ENCODE data around the gene UMAD1.
"Not testable (repeated sequence)": the region's sequence is repeated elsewhere in the genome, so short reads cannot be mapped to it uniquely, and the experiment has no call there.

Gene UMAD1

DNA sequence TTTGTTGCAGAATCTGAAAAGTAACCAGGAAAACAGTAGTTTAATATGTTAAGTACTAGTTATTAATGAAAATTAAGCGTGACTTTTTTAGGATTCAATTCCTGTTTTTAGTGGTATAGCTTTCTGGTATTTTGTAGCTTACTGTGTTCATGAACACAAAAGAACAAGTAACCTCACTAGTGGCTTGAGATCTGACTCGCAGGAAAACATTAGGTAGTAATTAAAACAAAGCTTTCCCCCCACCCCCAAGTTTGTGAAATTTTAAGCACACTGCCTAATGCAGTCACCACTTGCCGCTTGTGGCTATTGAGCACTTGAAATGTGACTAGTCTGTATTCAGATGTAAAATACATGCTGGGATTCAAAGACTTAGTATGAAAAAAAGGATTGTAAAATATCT is 180.4 kb downstream of the UMAD1 start:
- intact Hi-C loops (cut with micrococcal nuclease) = no loop called here
- H3K27ac Mint-ChIP-seq = no peak overlapping the region
- peaks cover 7% of the 10 kb centered on the region for H3K4me1 Mint-ChIP-seq (ENCODE audit: low read depth)
- no peak overlapping the region for H3K4me3 Mint-ChIP-seq
- H3K36me3 Mint-ChIP-seq (ENCODE audit: low read depth) = peaks cover 12% of the 10 kb centered on the region
- no peaks in the 10 kb centered on the region for H3K9me3 Mint-ChIP-seq
- no peaks in the 10 kb centered on the region for H3K27me3 Mint-ChIP-seq

DNA sequence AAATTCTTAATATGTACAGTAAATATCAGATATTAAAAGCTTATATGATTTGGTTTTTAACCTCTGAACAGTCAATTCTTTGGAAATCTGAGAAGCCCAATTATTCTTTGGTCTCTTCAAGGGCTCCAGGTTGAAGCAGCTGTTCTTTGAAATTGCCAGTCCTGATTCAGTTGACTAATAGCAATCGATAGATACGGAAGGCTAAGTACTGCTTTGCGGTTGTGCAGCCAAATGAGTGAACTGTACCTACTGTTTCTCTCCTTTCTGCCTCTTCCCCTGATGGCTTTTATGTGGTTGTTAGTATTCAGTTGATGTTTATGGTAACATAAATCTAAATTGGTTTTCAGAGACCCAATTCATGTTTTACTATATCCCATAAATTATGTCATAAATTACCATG is 181.0 kb downstream of the UMAD1 start:
- no peak overlapping the region for H3K4me3 Mint-ChIP-seq
- intact Hi-C loops (cut with micrococcal nuclease) = no loop called here
- peaks cover under 1% of the 10 kb centered on the region for H3K4me1 Mint-ChIP-seq (ENCODE audit: low read depth)
- H3K27me3 Mint-ChIP-seq = no peaks in the 10 kb centered on the region
- peaks cover 12% of the 10 kb centered on the region for H3K36me3 Mint-ChIP-seq (ENCODE audit: low read depth)
- H3K27ac Mint-ChIP-seq = no peak overlapping the region
- no peaks in the 10 kb centered on the region for H3K9me3 Mint-ChIP-seq

DNA sequence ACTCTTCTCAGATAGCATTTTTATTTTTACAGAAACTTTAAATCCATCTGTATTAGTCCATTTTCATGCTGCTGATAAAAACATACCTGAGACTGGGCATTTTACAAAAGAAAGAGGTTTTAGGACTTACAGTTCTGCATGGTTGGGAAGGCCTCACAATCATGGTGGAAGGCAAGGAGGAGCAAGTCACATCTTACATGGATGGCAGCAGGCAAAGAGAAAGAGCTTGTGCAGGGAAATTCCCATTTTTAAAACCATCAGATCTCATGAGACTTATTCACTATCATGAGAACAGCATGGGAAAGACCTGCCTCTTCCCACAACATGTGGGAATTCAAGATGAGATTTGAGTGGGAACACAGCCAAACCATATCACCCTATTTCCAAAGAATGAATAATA is 184.7 kb downstream of the UMAD1 start:
- H3K27me3 Mint-ChIP-seq; H3K36me3 Mint-ChIP-seq (ENCODE audit: low read depth); H3K27ac Mint-ChIP-seq; H3K4me3 Mint-ChIP-seq; H3K4me1 Mint-ChIP-seq (ENCODE audit: low read depth); H3K9me3 Mint-ChIP-seq; intact Hi-C loops (cut with micrococcal nuclease): not testable (repeated sequence)

DNA sequence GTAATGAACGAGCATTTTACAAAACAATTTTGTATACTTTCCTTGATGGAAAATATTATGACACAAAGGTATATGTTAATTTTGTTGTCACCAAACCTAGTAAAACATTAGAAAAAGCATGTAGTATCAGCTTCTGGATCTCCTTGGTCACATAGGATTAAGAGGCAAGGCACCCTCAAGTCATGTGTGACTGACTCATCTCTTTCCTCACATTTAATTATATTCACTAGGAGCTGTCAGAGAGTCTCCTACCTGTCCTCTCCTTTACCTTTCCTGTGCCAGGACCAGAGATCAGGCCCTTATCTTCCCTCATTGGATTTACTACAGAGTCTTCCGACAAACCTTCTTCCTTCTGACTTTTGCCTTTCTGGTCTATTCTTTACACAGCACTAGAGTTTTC is 189.1 kb downstream of the UMAD1 start:
- H3K36me3 Mint-ChIP-seq (ENCODE audit: low read depth) = no peaks in the 10 kb centered on the region
- no peaks in the 10 kb centered on the region for H3K27me3 Mint-ChIP-seq
- peaks cover 4% of the 10 kb centered on the region for H3K4me1 Mint-ChIP-seq (ENCODE audit: low read depth)
- H3K9me3 Mint-ChIP-seq = no peaks in the 10 kb centered on the region
- H3K27ac Mint-ChIP-seq = no peak overlapping the region
- intact Hi-C loops (cut with micrococcal nuclease) = no loop called here
- no peak overlapping the region for H3K4me3 Mint-ChIP-seq

DNA sequence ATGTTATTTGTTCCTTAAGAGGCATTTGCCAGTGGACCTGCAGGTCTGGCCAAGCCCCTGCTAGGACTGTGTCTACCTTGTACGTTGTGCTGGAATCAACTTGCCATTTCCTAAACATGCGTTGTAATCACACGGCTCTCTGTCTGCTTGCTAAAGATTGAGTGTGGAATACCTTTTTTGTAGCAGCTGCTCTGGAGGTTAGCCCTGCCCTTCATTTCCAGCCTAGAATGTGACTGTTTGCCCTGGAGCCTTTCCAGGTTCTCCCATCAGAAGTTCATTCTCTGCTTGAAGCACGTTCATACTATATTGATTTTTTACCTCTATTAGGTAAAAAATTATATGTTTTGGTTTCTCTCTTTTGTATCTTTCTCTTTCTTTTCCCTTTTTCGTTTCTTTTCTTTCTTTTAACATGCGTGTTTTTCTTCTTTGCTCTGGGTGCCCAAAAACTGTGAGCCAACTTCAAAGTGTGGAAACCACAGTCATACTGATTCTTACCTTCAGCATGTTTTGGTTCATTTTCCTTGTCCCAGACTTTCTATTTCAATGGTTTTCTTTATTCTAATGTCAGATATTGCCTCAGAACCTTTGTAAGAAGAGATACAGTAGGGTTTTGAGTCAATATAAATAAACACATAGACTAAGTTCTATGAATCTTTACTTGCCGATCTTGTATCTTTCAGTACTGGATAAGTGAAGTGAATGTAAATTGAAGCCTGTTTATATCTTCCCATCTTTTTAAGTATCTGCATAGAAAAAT is 189.7 kb downstream of the UMAD1 start:
- H3K4me1 Mint-ChIP-seq (ENCODE audit: low read depth) = peaks cover 11% of the 10 kb centered on the region
- no peak overlapping the region for H3K27ac Mint-ChIP-seq
- H3K4me3 Mint-ChIP-seq = no peak overlapping the region
- no peaks in the 10 kb centered on the region for H3K36me3 Mint-ChIP-seq (ENCODE audit: low read depth)
- intact Hi-C loops (cut with micrococcal nuclease) = no loop called here
- no peaks in the 10 kb centered on the region for H3K27me3 Mint-ChIP-seq
- H3K9me3 Mint-ChIP-seq = no peaks in the 10 kb centered on the region

DNA sequence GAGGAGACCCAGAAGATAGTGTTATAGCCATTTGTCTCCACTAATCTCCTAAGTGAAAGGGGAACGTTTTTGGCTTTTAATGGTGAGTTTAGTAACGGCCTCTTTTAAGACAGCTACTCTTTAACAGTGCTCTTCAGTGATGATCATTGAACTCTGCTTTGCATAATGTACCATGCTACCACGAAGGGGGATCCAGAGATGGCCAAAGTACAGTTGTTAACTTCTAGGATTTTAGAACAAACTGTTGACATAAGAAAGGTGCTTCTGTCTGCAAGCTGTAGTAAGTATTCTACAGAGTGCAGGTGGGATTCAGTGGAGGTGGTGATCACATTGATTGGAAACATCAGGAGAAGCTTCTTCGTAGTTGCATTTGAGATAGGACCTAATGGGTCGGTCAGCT is 192.0 kb downstream of the UMAD1 start:
- H3K4me1 Mint-ChIP-seq (ENCODE audit: low read depth) = peaks cover 11% of the 10 kb centered on the region
- no peaks in the 10 kb centered on the region for H3K36me3 Mint-ChIP-seq (ENCODE audit: low read depth)
- intact Hi-C loops (cut with micrococcal nuclease) = no loop called here
- no peaks in the 10 kb centered on the region for H3K9me3 Mint-ChIP-seq
- H3K27ac Mint-ChIP-seq = no peak overlapping the region
- no peak overlapping the region for H3K4me3 Mint-ChIP-seq
- H3K27me3 Mint-ChIP-seq = no peaks in the 10 kb centered on the region

DNA sequence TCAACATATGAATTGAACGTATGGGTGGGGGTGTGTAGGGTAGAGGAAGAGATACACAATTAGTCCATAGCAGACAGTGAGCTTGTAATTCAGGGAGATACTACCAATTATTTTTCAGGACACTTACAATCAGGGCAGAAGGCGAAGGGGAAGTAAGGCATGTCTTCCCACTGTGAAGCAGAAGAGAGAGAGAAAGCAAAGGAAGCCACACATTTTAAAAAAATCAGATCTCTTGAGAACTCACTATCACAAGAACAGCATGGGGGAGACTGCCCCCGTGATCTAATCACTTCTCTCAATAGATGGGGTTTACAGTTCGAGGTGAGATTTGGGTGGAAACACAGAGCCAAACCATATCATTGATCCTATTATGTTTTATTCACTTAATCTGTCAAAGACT is 194.2 kb downstream of the UMAD1 start:
- Mint-ChIP-seq H3K4me3 (no peak overlapping the region), H3K27me3 (no peaks in the 10 kb centered on the region), H3K4me1 (ENCODE audit: low read depth) (peaks cover 11% of the 10 kb centered on the region), H3K36me3 (ENCODE audit: low read depth) (no peaks in the 10 kb centered on the region), H3K27ac (no peak overlapping the region), H3K9me3 (no peaks in the 10 kb centered on the region)
- intact Hi-C loops (cut with micrococcal nuclease) = no loop called here

DNA sequence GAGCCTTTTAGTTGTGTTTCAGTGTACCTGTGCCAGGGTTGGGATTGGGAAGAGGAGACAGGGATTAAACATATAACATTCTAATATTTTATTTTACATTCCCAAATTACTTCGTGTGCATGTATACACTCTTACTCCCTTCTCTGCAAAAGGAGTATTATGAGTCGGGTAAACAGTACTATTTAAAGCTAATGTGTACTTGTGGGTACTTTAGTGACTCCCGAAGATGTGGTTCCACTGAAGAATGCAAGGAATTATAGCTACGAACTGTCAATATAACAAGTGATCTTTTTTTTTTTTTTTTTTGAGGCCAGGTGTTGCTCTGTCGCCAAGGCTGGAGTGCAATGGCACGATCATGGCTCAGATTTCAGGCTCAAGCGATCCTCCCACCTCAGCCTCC is 200.5 kb downstream of the UMAD1 start:
- intact Hi-C loops (cut with micrococcal nuclease) = no loop called here
- no peaks in the 10 kb centered on the region for H3K27me3 Mint-ChIP-seq
- no peaks in the 10 kb centered on the region for H3K36me3 Mint-ChIP-seq (ENCODE audit: low read depth)
- no peak overlapping the region for H3K4me3 Mint-ChIP-seq
- no peak overlapping the region for H3K27ac Mint-ChIP-seq
- H3K4me1 Mint-ChIP-seq (ENCODE audit: low read depth) = no peaks in the 10 kb centered on the region
- H3K9me3 Mint-ChIP-seq = no peaks in the 10 kb centered on the region

DNA sequence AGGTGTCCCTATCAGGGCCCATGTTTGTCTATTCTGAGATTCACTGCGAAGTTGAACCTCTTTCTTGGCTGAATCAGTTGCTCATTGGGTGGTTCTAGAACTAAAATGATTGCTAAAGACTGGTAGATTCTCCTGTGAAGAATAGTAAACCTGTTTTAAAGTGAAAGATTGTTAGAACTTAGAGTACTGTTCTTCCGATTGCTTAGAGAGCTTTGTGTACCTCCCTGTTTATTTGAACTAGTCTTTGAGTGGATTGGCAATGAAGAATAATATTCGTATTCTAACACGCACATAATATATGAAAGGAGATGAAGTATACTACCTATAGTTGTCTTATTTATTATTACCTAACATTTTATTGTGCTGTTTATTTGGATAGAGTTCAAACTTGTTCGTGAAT is 202.7 kb downstream of the UMAD1 start:
- intact Hi-C loops (cut with micrococcal nuclease) = no loop called here
- no peaks in the 10 kb centered on the region for H3K27me3 Mint-ChIP-seq
- H3K36me3 Mint-ChIP-seq (ENCODE audit: low read depth) = no peaks in the 10 kb centered on the region
- no peaks in the 10 kb centered on the region for H3K9me3 Mint-ChIP-seq
- no peak overlapping the region for H3K27ac Mint-ChIP-seq
- no peak overlapping the region for H3K4me3 Mint-ChIP-seq
- H3K4me1 Mint-ChIP-seq (ENCODE audit: low read depth) = no peaks in the 10 kb centered on the region

DNA sequence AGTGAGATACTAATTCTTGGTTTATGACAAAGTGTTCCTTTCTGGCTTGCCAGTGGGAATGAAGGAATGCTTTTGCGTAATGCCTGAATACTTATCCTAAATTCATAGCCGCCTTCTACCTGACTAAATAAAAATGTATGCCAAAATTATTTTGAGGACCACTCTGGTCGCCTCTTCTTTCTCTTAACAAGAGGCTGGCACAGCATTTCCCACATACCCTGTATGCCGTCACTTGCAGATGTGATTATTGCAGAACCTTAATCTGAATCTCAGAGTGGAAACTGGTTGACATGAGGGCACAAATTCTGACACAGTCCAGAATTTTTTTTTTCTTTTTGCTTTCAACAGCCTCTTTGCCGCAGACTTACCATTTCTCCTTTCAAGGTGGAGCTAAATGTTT is 203.4 kb downstream of the UMAD1 start:
- no peaks in the 10 kb centered on the region for H3K4me1 Mint-ChIP-seq (ENCODE audit: low read depth)
- no peak overlapping the region for H3K4me3 Mint-ChIP-seq
- no peak overlapping the region for H3K27ac Mint-ChIP-seq
- intact Hi-C loops (cut with micrococcal nuclease) = no loop called here
- no peaks in the 10 kb centered on the region for H3K36me3 Mint-ChIP-seq (ENCODE audit: low read depth)
- no peaks in the 10 kb centered on the region for H3K27me3 Mint-ChIP-seq
- no peaks in the 10 kb centered on the region for H3K9me3 Mint-ChIP-seq

DNA sequence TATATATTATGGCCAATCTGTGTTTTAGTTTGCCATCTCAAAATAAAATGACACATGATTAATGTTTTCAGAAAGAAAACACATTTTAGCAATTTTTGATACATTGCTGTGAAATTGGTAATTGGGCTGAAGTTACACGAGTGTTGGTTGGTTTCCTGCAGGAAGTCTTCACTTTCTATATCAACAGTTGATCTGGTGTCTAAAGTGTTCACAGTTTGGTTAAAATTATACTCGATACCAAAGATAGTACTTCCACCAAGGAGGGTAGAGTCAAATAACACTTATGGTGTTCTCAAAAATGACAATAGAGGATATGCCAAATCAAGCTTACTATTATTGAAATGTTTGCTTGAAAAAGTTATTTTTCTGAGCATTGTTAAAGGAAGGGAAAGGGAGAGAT is 207.7 kb downstream of the UMAD1 start:
- H3K4me3 Mint-ChIP-seq = no peak overlapping the region
- intact Hi-C loops (cut with micrococcal nuclease) = no loop called here

DNA sequence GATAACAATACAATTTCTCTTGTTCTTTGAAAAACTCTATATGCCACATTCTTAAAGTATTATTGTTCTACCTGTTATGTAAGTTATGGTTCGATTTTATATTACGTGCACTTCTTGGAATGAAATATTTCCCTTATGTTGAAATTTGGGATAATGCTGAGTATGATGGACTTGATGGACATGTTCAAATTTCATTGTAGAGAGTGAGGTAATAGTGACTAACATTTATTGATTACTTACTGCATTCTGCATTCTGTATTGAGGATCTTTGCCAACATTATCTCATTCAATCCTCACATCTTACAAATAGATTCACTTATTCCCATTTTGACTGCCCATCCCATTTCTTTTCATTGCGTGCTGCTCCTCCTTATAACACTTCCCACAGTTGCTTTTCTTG is 208.3 kb downstream of the UMAD1 start:
- Mint-ChIP-seq H3K4me1 (ENCODE audit: low read depth) (no peaks in the 10 kb centered on the region), H3K27ac (no peak overlapping the region), H3K27me3 (no peaks in the 10 kb centered on the region), H3K4me3 (no peak overlapping the region), H3K36me3 (ENCODE audit: low read depth) (no peaks in the 10 kb centered on the region), H3K9me3 (no peaks in the 10 kb centered on the region)
- intact Hi-C loops (cut with micrococcal nuclease) = no loop called here

More for the DNA sequence above, 207.7 kb downstream of the UMAD1 start:
- no peak overlapping the region for H3K27ac Mint-ChIP-seq
- H3K27me3 Mint-ChIP-seq = no peaks in the 10 kb centered on the region
- no peaks in the 10 kb centered on the region for H3K9me3 Mint-ChIP-seq
- H3K36me3 Mint-ChIP-seq (ENCODE audit: low read depth) = no peaks in the 10 kb centered on the region
- H3K4me1 Mint-ChIP-seq (ENCODE audit: low read depth) = no peaks in the 10 kb centered on the region

DNA sequence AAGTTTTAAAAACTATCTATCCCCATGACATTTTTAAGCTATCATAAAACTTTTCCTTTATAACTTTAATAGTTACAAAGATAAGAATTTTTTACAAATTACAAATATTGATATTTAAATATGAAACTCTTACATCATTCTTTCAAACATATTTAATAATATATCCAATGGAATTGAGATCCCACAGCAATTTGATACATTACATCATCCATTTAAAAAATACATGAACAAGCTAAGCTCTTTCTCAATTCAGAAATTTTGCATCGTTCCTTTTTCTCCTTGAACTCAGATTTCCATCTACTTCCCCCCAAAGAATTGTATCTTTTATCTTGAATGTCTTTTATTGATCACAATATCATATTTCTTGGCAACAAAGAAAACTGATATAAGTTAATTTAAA is 209.6 kb downstream of the UMAD1 start:
- peaks cover 9% of the 10 kb centered on the region for H3K36me3 Mint-ChIP-seq (ENCODE audit: low read depth)
- intact Hi-C loops (cut with micrococcal nuclease) = no loop called here
- peaks cover 11% of the 10 kb centered on the region for H3K9me3 Mint-ChIP-seq
- no peak overlapping the region for H3K4me3 Mint-ChIP-seq
- no peak overlapping the region for H3K27ac Mint-ChIP-seq
- H3K4me1 Mint-ChIP-seq (ENCODE audit: low read depth) = no peaks in the 10 kb centered on the region
- H3K27me3 Mint-ChIP-seq = no peaks in the 10 kb centered on the region

DNA sequence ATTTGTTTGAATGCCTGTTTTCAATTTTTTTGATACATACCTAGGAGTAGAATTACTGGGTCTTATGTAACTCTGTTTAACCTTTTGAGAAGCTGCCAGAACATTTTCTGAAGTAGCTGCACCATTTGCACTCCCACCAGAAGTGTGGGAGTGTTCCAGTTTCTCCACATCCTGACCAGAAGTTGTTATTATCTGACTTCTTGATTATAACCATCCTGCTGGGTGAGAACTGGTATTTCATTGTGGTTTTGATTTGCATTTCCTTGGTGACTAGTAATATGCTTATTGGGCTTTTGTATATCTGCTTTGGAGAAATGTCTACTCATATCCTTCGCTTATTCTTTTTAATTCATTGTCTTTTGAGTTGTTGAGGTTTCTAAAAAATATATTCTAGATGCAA is 210.8 kb downstream of the UMAD1 start:
- no peak overlapping the region for H3K27ac Mint-ChIP-seq
- intact Hi-C loops (cut with micrococcal nuclease) = no loop called here
- no peaks in the 10 kb centered on the region for H3K27me3 Mint-ChIP-seq
- H3K4me1 Mint-ChIP-seq (ENCODE audit: low read depth) = no peaks in the 10 kb centered on the region
- H3K36me3 Mint-ChIP-seq (ENCODE audit: low read depth) = peaks cover 21% of the 10 kb centered on the region
- peaks cover 23% of the 10 kb centered on the region for H3K9me3 Mint-ChIP-seq
- no peak overlapping the region for H3K4me3 Mint-ChIP-seq

DNA sequence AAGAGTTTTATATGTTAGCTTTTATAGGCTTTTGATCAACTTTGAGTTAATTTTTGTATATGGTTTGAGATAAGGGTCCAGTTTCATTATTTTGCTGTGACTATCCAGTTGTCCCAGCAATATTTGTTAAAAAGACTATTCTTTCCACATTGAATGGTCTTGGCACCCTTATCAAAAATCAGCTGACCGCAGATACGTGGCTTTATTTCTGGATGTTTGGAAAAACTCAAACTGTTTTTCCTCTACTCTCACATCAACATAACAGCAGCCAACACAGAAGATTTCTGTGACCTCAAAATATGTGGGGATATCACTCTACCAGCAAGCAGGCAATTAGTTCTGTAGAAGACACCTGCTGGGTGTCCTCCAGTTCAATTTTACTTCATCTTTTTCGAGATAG is 211.4 kb downstream of the UMAD1 start:
- H3K27me3 Mint-ChIP-seq = no peaks in the 10 kb centered on the region
- no peak overlapping the region for H3K27ac Mint-ChIP-seq
- H3K9me3 Mint-ChIP-seq = peaks cover 23% of the 10 kb centered on the region
- no peaks in the 10 kb centered on the region for H3K4me1 Mint-ChIP-seq (ENCODE audit: low read depth)
- intact Hi-C loops (cut with micrococcal nuclease) = no loop called here
- peaks cover 21% of the 10 kb centered on the region for H3K36me3 Mint-ChIP-seq (ENCODE audit: low read depth)
- no peak overlapping the region for H3K4me3 Mint-ChIP-seq

Data from dendritic cell treated with granulocyte-macrophage colony-stimulating factor and Interleukin-4, amounts not matched to agents 40 ng/mL and 50 ng/mL, for 4 days (primary cell).